Right hindlimb (tissue), 1 donor: ENCODE results near the gene ZDHHC24.
"Not testable (repeated sequence)": the region's sequence is repeated elsewhere in the genome, so short reads cannot be mapped to it uniquely, and the experiment has no call there.

Experiments used
- DNase-seq: peaks from one replicate; pipeline ENCODE4 v3.0.0-alpha.2; 2018

Gene ZDHHC24, protein sequence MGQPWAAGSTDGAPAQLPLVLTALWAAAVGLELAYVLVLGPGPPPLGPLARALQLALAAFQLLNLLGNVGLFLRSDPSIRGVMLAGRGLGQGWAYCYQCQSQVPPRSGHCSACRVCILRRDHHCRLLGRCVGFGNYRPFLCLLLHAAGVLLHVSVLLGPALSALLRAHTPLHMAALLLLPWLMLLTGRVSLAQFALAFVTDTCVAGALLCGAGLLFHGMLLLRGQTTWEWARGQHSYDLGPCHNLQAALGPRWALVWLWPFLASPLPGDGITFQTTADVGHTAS

DNA sequence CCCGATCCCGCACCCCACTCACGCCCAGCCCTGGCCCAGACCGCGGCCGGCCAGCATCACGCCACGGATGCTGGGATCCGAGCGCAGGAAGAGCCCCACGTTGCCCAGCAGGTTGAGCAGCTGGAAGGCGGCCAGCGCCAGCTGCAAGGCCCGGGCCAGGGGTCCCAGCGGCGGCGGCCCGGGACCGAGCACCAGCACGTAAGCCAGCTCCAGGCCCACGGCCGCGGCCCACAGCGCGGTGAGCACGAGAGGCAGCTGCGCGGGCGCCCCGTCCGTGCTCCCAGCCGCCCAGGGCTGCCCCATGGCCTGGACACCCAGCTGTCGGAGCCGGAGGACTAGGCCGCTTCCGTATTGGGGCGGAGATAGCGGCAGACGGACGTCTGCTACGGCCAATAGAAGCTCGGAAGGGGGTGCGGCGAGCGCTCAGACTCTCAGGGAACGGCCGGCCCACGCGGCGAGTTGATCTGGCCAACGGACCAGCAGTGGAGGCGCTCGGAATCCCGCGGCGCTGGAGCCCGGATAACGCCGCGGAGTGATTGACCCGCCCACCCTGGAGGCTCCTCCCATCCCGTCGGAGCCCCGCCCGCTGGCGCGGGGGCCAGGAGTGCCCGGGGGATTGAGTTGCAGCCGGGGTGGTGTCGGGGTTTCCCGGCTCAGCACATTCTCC, at the start of gene ZDHHC24:
ZDHHC24 (minus strand) TSS at position 348 of the 667 bp plus-strand sequence; CDS start at position 303, 45 bp downstream.
- peak; percentile 96 for DNase-seq

DNA sequence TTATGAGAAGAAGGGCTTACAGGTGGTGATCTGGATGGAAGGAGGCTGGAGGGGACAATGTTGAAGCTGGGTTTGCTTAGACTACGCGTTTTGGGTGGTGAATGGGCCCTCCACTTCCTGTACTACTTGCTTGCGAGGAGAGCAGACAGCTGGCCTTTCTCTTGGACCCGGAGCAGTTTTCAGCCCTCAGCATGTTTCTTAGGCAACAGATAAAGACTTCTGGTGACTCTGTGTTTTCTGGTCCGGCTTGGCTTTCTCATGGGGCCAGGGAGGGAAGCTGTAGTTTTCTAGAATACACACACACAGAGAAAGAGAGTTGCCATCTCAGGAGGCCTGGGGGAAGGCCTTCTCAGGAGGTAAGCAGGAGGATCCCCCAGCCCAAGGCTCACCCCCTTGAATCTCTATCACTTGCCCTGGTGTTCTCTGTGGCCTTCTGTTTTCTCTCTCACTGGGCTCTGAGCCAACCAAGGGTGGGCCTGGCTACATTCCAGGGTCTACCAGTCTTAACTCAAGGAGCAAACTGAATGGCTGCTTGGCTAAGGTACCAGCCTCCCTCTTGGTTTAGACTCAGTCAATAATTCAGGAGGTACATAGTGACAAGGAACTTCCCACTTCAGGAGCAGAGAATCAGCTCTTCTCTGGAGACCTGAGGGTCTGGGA, 49.5 kb upstream of the ZDHHC24 start:
- peak; percentile 37 for DNase-seq

DNA sequence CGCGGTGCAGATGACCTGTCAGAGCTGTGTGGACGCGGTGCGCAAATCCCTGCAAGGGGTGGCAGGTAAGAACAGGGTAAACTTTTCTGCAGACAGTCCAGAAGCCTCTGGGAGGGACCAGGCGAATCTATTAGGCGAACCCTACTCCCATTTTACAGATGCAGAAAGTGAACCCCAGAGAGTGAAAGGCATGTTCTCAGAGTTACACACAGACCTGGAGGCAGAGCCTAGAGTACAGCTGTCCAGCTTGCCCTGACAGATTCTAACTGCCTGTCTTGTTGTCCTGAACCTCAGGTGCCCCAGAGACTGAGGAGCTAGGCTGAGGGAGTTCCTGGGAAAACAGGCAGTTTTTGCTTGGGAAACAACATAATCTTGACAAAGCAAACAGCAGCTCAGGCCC, 47.8 kb upstream of the ZDHHC24 start:
- DNase-seq, result no peak

DNA sequence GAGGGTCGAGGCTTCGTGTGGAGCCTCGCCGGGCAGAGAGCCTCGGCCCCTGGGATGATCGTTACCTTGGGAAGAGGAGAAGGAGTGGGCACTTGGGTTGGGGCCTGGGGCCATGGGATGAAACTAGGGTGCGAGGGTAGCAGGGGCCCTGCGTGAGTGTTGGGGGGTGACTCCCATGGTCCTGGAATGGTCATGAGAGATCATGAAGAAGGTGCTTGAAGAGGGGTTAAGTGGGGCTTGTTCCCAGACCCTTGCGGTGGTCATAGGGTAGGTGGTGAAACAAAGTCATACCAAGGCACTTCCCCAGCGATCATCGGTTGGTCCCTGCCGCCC, 47.4 kb upstream of the ZDHHC24 start:
- no peak for DNase-seq

DNA sequence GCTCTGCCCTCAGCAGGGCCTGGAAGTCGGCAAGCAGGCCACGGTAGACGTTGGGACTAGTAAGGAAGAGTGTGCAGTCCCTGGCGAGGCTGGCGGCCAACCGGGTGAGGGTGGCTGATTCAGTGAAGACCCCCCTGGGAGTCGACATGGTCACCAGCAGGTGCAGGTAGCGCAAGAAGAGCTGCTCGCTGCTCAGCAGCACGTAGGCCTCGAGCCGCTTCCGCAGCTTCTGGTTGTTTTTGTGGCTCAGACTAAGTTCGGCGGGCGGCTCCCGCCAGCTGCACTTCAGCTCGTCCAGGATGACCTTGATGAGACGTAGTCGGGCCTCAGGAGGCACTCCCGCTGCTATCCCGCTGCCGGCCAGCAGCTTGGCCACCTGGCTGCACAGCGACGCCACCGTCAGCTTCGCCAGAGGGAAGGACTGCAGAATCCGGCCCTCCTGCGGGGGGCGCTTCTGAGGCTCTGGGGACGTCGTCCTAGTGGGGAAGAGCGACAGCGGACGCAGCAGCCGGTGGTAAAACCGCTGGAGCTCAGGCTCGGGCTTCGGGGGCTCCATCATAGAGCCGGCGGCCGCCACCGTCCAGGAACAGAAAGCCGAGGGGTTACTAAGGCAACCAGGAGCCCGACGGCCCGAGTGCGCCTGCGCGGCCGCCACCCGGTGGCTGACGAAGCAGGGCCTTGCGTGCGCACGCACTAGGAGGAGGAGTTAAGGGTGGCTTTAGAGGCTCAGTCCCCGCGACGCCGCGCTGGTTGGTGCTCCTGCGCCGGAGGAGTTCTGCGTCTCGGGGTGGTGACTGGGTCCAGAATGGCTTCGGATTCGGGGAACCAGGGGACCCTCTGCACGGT, 46.8 kb upstream of the ZDHHC24 start, which contains the start of the genes CCDC87 and CCS:
CCDC87 (minus strand) TSS at position 607 of the 846 bp plus-strand sequence; CDS start at position 559, 48 bp downstream.
CCS (plus strand) TSS at position 729 of the 846 bp plus-strand sequence; CDS start at position 806, 77 bp downstream.
- DNase-seq, result peak; percentile 97

DNA sequence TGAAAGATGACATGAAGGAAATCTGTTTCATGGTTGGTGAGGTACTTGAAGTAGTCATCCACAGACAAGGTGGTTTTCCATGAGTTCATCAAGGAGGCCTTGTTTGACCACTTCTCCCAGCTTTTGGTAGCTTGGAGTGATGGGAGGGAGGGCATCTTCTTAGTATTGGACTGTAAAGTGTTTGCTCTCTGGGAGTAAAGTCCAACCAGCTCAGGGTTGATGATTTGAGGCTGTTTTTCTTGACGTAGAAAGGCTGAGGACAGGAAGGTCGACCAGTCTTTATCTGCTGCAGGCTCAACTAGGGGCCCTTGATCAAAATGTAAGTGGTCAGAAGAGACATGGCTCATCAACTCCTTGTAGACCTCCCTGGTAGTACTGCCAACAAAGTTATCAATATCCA, 45.3 kb upstream of the ZDHHC24 start:
- no peak for DNase-seq

DNA sequence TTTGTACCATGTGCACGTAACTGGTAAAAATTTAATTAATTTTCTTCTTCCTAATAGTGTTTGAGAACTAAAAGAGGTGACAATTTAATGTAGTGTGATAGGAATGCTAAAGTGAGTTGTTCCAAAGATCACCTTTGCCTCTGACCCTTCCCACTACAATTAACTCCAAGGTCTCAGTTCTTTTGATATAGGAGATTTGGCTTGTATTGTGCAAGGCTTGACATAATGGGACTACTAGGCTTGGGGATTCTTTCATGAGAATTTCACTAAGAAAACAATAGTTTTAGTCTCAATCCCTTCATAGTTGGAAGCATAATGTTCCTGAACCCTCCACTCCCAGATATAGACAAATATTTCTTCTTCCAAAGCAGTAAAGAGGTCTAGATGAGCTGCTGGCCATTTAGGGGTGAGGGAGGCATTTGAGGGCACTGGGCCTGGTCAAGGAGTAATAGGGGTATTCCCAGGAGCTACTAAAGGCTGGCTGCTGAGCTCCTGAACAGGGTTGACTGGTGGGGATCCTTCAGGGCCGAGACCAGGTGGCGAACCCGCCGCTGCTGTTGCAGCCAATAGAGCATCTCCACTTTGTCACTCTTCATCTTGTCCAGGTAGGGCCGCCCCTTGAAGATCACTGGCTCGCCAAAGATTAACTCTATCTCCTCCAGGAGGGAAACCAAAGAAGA, 44.3 kb upstream of the ZDHHC24 start:
- DNase-seq, result no peak

DNA sequence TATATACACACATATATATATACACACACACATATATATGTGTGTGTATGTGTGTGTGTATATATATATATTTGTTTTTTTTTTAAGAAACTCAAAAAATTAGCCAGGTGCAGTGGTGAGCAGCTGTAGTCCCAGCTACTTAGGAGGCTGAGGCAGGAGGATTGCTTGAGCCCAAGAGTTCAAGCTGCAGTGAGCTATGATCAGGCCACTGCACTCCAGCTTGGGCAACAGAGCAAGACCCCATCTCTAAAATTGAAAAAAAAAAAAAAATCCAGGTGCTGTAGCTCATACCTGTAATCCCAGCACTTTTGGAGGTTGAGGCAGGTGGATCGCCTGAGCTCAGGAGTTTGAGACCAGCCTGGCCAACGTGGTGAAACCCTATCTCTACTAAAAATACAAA, 43.5 kb upstream of the ZDHHC24 start:
- not testable (repeated sequence) for DNase-seq

DNA sequence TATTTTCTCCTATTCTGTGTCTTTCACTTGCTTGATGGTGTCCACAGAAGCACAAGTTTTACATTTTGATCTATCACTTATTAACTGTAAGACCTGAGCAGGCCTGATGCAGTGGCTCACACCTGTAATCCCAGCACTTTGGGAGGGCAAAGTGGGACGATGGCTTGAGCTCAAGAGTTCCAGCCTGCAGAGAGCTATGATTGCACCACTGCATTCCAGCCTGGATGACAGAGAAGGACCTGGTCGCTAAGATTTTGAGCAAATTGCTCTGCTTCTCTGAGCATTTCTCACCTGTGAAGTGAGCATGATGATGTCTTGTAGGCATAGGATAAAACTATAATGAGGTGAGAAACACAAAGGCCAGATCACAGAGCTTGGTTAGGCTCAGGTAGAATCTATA, 40.3 kb upstream of the ZDHHC24 start:
- DNase-seq, result no peak

DNA sequence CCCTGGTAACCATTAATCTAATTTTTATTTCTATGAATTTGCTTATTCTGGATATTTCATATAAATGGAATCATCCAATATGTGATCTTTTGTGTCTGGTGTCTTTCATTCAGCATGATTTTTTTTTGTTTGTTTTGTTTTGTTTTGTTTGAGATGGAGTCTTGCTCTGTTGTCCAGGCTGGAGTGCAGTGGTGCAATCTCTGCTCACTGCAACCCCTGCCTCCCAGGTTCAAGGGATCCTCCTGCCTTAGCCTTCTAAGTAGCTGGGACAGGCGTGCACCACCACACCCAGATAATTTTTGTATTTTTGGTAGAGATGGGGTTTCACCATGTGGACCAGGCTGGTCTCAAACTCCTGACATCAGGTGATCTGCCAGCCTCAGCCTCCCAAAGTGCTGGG, 39.6 kb upstream of the ZDHHC24 start:
- DNase-seq, result not testable (repeated sequence)

DNA sequence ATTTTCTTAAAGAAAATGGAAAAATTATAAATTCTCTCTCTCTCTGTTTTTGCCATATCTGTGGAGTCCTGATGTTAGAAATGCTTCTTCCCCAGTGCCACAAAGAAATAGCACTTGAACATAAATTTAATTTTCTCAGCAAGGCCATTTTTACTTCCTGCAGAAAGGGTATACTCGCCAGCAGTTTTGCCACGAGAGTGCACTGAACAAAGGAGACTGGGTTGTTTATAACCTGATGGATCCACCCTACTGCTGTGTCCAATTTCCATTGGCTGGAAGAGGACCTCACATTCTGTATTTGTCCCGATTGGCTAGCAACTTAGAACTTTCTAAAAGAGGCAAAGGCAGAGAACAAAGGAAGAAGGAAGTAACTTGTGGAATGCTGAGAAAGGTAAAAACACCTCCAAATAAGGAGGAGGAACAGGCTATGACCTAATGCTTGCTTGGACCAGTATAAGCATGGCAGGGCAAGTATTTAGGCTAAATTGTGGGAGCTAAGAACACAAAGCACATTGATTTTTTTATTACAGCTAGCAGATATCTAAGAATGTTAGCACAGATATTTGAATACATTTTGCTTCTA, 36.8 kb upstream of the ZDHHC24 start:
- DNase-seq, result not testable (repeated sequence)

DNA sequence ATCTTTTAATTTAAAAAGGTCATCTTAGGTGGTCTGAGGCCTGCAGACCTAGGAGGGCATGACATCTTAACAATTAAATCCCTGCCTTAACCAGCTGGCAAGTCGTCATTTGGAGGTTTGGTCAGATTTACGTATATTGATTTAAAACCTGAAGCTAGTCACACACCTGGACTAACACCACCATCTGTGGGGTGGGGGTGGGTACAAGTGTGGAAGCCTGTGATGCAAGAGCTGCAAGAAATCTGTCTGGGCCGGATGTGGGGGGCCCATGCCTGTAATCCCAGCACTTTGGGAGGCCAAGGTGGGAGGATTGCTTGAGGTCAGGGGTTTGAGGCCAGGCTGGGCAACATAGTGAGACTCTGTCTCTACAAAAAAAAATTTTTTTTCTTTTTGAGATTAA, 35.4 kb upstream of the ZDHHC24 start:
- no peak for DNase-seq

DNA sequence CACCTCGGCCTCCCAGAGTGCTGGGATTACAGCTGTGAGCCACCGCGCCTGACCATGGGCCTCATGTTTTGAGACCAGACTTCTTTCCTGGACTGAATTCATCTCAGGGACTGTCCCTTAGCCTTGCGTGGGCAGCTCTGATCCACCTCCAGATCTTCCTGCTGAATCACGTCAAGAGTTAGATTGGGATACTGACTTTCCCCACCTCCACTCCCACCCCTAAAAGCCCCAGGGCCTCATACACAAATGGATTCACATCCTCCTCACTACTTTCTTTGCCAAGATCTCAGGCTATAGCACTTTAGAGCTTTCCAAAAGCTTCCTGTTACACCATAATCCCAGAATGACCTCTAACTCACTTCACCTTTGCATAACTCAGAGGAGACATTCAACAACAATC, 35.0 kb upstream of the ZDHHC24 start:
- DNase-seq, result no peak

DNA sequence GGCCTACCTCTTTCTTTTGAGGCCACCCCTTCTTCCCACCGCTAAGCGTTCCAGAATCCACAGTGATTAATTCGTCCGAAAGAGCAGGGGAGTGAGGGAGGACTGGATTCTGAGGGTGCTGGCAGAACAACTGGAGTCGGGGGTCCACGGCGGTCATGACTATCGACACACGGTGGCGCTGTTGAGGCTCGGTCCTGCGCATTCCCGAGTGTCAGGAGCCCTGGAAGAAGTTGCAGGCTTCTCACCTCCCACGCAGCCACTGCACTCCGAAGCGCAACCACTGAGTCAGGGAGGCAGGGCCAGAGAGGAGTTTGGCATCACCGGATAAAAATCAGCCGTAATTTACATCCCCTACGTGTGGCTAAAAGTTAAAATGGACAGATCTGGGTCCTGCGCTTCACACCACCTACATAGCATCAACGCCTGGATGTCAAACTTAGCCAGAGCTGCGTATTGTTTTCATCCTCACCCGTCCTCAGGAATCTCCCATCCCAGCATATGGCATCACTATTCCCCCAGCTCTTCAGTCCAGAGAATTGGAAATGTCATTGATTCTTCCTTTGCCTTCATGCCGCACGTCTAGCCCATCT, 33.3 kb upstream of the ZDHHC24 start:
- DNase-seq, result peak; percentile 81

DNA sequence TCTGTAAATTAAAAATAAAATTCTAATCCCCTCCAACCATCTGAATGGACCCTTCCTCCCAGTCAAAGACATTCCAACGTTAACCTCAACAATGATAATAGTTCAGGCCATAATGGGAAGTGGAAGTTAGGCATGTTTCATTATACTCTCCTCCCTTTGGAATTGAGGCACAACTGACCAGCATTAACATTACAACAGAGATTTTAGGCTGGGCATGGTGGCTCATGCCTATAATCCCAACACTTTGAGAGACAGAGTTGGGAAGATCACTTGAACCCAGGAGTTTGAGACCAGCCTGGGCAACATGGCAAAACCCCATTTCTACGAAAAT, 25.0 kb upstream of the ZDHHC24 start:
- no peak for DNase-seq

DNA sequence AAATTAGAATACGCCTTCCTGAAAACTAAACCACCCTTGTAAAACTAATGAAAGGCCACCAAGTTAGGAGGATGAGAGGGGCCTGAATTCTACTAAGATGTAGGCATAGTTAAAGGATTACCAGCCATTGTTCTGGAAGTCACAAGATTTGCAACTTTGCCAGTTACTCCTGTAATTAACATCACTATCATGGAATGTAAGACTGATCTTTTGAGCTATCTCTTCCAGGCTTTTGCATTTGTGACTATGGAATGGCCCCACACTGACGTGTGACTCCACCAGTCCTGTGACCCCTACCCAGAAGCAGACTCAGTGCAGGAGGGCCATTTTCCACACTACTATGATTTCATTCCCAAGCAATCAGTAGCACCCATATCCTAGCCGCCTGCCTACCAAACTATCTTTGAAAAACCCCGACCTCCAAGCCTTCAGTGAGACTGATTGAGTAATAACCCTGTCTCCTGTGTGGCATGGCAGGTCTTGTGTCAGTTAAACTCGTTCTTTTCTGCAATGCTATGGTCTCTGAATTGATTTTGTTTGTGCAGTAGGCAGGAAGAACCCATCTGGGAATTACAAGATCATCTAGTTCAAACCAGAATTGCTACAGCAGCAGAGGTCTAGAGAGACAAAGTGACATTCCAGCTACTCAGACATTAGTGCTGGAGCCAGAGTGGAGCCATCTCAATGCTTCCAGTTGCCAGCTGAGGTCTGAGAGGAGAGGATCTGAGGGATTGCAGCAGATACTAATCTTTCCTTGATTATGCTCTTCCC, 24.4 kb upstream of the ZDHHC24 start:
- no peak for DNase-seq

DNA sequence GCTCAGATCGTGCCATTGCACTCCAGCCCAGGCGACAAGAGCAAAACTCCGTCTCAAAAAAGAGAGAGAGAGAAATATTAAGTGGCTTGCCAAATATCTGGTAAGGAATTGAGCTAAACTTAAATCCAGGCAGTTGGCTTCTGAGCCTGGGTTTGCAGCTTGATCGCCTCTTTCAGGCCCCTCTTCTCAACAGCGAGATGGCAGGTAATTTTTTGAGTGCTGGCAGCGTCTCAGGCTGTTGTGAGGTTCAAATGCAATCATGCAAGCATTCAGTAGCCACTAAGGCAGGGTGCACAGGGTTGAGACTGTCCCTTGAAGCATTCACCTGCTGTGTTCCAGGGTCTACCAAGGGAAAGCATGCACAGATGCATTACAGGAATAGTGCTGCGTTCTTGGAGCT, 23.2 kb upstream of the ZDHHC24 start:
- no peak for DNase-seq

DNA sequence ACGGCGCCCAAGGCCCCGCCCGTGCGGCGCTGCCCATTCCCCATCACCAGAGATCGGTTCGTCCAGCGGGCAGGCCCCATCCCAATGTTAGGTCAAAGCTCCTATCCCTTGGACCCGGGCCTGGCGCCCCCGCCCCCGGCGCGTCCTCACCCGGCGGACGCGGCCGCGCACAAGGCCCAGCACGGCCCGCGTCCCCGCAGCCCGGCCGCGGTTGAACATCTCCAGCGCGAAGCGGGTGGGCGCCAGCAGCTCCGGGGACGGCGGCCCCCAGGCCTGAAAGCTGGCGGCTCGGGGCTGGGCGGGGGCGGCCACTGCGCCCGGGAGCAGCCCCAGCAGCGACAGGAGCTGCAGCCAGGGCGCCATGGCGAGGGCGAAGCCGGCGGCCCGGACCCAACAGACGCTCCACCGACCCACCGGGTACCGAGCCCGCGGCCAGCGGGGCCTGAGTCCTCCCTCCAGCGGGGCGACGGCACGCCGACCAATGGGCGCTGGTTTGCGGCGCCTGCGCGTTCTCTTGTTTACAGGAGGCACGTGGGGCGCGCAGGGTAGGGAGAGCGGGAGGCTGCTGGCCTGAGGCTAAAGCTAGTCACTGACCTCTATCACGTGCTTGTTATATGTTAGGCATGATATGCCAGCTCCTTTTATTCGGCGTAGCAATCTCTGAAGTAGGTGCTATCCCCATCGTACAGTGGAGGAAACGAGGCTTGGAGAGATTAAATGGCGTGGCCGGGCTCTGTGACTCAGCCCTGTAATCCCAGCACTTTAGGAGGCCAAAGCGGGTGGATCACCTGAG, 22.5 kb upstream of the ZDHHC24 start, which contains the start of gene CTSF:
CTSF (minus strand) TSS at position 483 of the 793 bp plus-strand sequence; CDS start at position 363, 120 bp downstream.
- peak; percentile 84 for DNase-seq

DNA sequence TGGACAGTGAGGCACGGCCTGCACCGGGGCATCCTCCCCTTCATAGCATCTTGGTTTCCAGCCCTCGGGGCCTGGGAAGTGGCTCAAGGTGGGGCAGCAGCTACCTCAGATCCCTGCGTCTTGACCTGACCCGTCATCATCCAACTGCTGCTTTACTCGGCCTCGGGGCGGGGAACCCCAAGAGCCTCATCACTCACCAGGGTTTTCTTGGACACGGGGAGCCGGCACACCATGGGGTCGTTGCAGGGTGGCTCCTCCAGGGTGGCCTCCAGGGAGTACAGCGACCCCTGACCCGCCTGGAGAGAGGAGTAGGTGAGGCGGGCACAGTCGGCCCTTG, 21.9 kb upstream of the ZDHHC24 start:
- no peak for DNase-seq

DNA sequence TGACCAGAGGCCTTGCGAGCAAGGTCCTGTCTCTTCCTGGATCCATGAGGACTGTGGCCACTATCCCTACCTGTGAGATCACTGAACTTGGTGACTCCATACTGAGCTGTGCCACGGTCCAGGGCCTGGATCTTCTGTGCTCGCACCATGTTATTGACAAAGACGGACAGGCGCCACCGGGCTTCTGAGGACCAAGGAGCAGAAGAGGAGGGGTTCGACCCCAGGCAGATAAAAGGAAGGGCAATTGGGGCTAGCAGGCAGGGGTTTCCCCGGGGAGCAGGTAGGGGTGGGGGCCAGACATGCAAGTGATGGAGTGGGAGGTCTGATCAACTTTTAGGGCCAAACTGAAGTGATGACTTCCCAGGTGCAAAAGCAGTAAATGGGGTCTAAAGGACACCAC, 20.4 kb upstream of the ZDHHC24 start:
- DNase-seq, result no peak
